GM23338 (cell line): Measurements from ENCODE around the gene SORT1. TPM values are rescaled to one million over a fixed set of nuclear protein-coding genes. Genes with fewer than 3 reads are reported as not detected.

Experiments
- ATAC-seq: fragments of 200-7000 bp; cut with Tn5 transposase; 3 replicates; pipeline ENCODE4 v1.9.1; 2020
- DNase-seq: peaks from one replicate; pipeline ENCODE4 v3.0.0-alpha.2; 2015; ENCODE audit warnings: low spot score
- H2AFZ ChIP-seq: fragments of 200-600 bp; sonication (generic); 2 replicates; pipeline ENCODE4 v1.8.0; 2016; ENCODE audit warnings: antibody characterized with exemption, mild to moderate bottlenecking, moderate library complexity
- H3F3A ChIP-seq: fragments of 200-600 bp; sonication (generic); replicated peaks from 2 replicates; pipeline ENCODE4 v1.8.0; 2017; ENCODE audit warnings: antibody characterized with exemption, mixed run types, low read depth
- H3K27ac ChIP-seq: fragments of 200-600 bp; sonication (generic); 2 replicates; pipeline ENCODE4 v1.6.1; 2016; ENCODE audit warnings: low read depth
- H3K27me3 ChIP-seq: fragments of 200-600 bp; sonication (generic); 2 replicates; pipeline ENCODE4 v1.8.0; 2016; ENCODE audit warnings: mild to moderate bottlenecking, mixed run types, moderate library complexity; ENCODE audit not compliant: insufficient read depth
- H3K36me3 ChIP-seq: fragments of 200-600 bp; sonication (generic); 2 replicates; pipeline ENCODE4 v1.8.0; 2016; ENCODE audit warnings: mild to moderate bottlenecking; ENCODE audit not compliant: insufficient read depth
- H3K4me1 ChIP-seq: fragments of 200-600 bp; sonication (generic); 2 replicates; pipeline ENCODE4 v1.8.0; 2016; ENCODE audit warnings: mild to moderate bottlenecking, moderate library complexity; ENCODE audit not compliant: insufficient read depth
- H3K4me2 ChIP-seq: fragments of 200-600 bp; sonication (generic); 2 replicates; pipeline ENCODE4 v1.7.1; 2017; ENCODE audit warnings: mixed run types
- H3K4me3 ChIP-seq: fragments of 200-600 bp; sonication (generic); 2 replicates; pipeline ENCODE4 v1.6.1; 2016; ENCODE audit warnings: mixed run types
- H3K79me2 ChIP-seq: fragments of 200-600 bp; sonication (generic); replicated peaks from 2 replicates; pipeline ENCODE4 v1.8.0; 2017; ENCODE audit warnings: mild to moderate bottlenecking; ENCODE audit not compliant: insufficient read depth
- H3K9me2 ChIP-seq: fragments of 200-600 bp; sonication (generic); 2 replicates; pipeline ENCODE4 v1.8.0; 2017; ENCODE audit not compliant: insufficient read depth
- H4K20me1 ChIP-seq: fragments of 200-600 bp; sonication (generic); replicated peaks from 2 replicates; pipeline ENCODE4 v1.8.0; 2017; ENCODE audit warnings: mild to moderate bottlenecking; ENCODE audit not compliant: insufficient read depth
- H3K27ac Mint-ChIP-seq: 2 replicates; pipeline ENCODE4 v1.8.0; 2020; ENCODE audit warnings: inconsistent platforms, mild to moderate bottlenecking, moderate library complexity, mixed read lengths
- H3K27me3 Mint-ChIP-seq: 3 replicates; pipeline ENCODE4 v1.8.0; 2022; ENCODE audit warnings: low read depth, mild to moderate bottlenecking, moderate library complexity, mixed read lengths, inconsistent platforms; ENCODE audit not compliant: insufficient read depth, poor library complexity
- H3K36me3 Mint-ChIP-seq: 3 replicates; pipeline ENCODE4 v1.8.0; 2021; ENCODE audit warnings: low read depth, mild to moderate bottlenecking, inconsistent platforms, moderate library complexity, mixed read lengths
- H3K4me1 Mint-ChIP-seq: 3 replicates; pipeline ENCODE4 v1.8.0; 2020; ENCODE audit warnings: mild to moderate bottlenecking, inconsistent platforms, mixed read lengths
- H3K4me3 Mint-ChIP-seq: 3 replicates; pipeline ENCODE4 v1.8.0; 2021; ENCODE audit warnings: moderate library complexity, mild to moderate bottlenecking, inconsistent platforms, mixed read lengths
- H3K9me3 Mint-ChIP-seq: 3 replicates; pipeline ENCODE4 v1.8.0; 2020; ENCODE audit warnings: moderate library complexity, mild to moderate bottlenecking, inconsistent platforms, mixed read lengths
- CREB1 ChIP-seq: fragments of 250-450 bp; sonication (Bioruptor Pico); IDR thresholded peaks from 2 replicates; pipeline ENCODE4 v1.5.0; 2020; ENCODE audit warnings: low read depth, mild to moderate bottlenecking, moderate library complexity
- CTCF ChIP-seq, 2 experiments: fragments of 200-600 bp in 1 of 2; sonication (generic) in 1 of 2; conservative IDR thresholded peaks; 2 replicates each; pipeline versions ENCODE4 v1.5.1 to v1.6.1; 2016 to 2017; ENCODE audit warnings: antibody characterized with exemption in 2 of 2, low read depth in 2 of 2, mild to moderate bottlenecking in 2 of 2, moderate library complexity in 1 of 2
- EZH2 ChIP-seq: fragments of 200-600 bp; sonication (generic); IDR thresholded peaks from one replicate; pipeline ENCODE4 v1.8.0; 2017; ENCODE audit warnings: antibody characterized with exemption, mild to moderate bottlenecking, low read depth; ENCODE audit not compliant: unreplicated experiment
- EZH2phosphoT487 ChIP-seq: fragments of 200-600 bp; sonication (generic); IDR thresholded peaks from one replicate; pipeline ENCODE4 v1.8.1; 2018; ENCODE audit warnings: antibody characterized with exemption; ENCODE audit not compliant: unreplicated experiment
- JUNB ChIP-seq: IDR thresholded peaks from one replicate; pipeline ENCODE4 v1.6.1; 2016; ENCODE audit warnings: antibody characterized with exemption; ENCODE audit not compliant: unreplicated experiment
- NANOG ChIP-seq: IDR thresholded peaks from 2 replicates; pipeline ENCODE4 v1.6.1; 2016; ENCODE audit warnings: antibody characterized with exemption, borderline replicate concordance
- POLR2AphosphoS5 ChIP-seq: IDR thresholded peaks from 2 replicates; pipeline ENCODE4 v1.6.1; 2016; ENCODE audit warnings: antibody characterized with exemption, low read depth
- REST ChIP-seq: IDR thresholded peaks from one replicate; pipeline ENCODE4 v1.6.1; 2018; ENCODE audit warnings: antibody characterized with exemption; ENCODE audit not compliant: unreplicated experiment
- STAT1 ChIP-seq: IDR thresholded peaks from one replicate; pipeline ENCODE4 v1.6.1; 2016; ENCODE audit warnings: antibody characterized with exemption; ENCODE audit not compliant: unreplicated experiment
- ZNF114 ChIP-seq: fragments of 250-450 bp; sonication (Bioruptor Pico); IDR thresholded peaks from 2 replicates; pipeline ENCODE4 v1.5.0; 2020; ENCODE audit warnings: mild to moderate bottlenecking, moderate library complexity
- polyA plus RNA-seq: library from polyadenylated mRNA; unstranded; fragments of >200 nt; fragmentation: Nextera tagmentation; extraction: Ambion mirVana; gene quantifications from 2 replicates; pipeline ENCODE4 v1.2.1, GENCODE V29; 2016
- total RNA-seq: library from RNA; depleted of rRNA; stranded (reverse); fragments of >200 nt; shearing (Covaris generic); gene quantifications from 2 replicates; pipeline ENCODE4 v1.2.3, GENCODE V29; 2014
- TF ChIP-seq, protein P1 (sequence below): fragments of 250-450 bp; sonication (Bioruptor Pico); IDR thresholded peaks from 2 replicates; pipeline ENCODE4 v1.5.0; 2020; ENCODE audit warnings: mild to moderate bottlenecking, moderate library complexity
- TF ChIP-seq, protein P2 (sequence below): IDR thresholded peaks from 2 replicates; pipeline ENCODE4 v1.6.1; 2016; ENCODE audit warnings: antibody characterized with exemption

The SORT1 gene
- total and polyA plus RNA-seq, 2 experiments from 2014 or later = 10.9 to 55.4 TPM

DNA sequence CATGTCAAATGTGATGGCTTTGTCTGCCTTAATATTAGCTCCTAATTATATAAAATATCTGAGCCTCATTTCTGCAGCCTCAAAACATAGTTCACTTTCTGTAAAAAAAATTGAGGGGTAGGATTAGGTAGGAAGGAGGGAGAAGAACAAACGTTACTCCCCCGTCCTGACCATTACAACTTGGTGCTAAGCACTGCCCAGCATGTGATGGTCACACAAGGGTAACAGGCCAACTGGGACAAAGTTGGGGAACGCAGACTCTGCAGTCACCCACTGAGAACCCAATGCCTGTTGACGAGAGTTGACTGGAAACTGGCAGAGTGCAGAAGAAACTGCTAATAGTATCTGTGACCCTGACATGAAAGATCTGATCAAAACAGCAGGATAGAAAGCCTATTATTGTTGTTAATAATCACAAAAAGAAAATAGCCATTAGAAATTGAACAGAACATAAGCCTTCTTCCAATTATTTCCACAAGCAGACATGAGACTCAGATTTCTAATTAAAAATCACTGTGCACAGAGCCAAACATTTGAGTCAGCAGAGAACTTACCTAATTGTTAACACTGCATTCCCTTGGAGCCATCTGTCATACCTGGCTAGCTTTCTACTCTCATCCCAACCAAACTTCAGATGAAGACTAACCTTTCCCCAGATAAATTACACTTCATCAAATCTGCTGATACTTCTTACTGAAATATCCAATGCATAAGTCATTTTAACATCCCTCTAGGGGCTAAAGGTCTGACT, 5.5 kb downstream of the SORT1 start (continued):
- TF ChIP-seq, protein P1, sequence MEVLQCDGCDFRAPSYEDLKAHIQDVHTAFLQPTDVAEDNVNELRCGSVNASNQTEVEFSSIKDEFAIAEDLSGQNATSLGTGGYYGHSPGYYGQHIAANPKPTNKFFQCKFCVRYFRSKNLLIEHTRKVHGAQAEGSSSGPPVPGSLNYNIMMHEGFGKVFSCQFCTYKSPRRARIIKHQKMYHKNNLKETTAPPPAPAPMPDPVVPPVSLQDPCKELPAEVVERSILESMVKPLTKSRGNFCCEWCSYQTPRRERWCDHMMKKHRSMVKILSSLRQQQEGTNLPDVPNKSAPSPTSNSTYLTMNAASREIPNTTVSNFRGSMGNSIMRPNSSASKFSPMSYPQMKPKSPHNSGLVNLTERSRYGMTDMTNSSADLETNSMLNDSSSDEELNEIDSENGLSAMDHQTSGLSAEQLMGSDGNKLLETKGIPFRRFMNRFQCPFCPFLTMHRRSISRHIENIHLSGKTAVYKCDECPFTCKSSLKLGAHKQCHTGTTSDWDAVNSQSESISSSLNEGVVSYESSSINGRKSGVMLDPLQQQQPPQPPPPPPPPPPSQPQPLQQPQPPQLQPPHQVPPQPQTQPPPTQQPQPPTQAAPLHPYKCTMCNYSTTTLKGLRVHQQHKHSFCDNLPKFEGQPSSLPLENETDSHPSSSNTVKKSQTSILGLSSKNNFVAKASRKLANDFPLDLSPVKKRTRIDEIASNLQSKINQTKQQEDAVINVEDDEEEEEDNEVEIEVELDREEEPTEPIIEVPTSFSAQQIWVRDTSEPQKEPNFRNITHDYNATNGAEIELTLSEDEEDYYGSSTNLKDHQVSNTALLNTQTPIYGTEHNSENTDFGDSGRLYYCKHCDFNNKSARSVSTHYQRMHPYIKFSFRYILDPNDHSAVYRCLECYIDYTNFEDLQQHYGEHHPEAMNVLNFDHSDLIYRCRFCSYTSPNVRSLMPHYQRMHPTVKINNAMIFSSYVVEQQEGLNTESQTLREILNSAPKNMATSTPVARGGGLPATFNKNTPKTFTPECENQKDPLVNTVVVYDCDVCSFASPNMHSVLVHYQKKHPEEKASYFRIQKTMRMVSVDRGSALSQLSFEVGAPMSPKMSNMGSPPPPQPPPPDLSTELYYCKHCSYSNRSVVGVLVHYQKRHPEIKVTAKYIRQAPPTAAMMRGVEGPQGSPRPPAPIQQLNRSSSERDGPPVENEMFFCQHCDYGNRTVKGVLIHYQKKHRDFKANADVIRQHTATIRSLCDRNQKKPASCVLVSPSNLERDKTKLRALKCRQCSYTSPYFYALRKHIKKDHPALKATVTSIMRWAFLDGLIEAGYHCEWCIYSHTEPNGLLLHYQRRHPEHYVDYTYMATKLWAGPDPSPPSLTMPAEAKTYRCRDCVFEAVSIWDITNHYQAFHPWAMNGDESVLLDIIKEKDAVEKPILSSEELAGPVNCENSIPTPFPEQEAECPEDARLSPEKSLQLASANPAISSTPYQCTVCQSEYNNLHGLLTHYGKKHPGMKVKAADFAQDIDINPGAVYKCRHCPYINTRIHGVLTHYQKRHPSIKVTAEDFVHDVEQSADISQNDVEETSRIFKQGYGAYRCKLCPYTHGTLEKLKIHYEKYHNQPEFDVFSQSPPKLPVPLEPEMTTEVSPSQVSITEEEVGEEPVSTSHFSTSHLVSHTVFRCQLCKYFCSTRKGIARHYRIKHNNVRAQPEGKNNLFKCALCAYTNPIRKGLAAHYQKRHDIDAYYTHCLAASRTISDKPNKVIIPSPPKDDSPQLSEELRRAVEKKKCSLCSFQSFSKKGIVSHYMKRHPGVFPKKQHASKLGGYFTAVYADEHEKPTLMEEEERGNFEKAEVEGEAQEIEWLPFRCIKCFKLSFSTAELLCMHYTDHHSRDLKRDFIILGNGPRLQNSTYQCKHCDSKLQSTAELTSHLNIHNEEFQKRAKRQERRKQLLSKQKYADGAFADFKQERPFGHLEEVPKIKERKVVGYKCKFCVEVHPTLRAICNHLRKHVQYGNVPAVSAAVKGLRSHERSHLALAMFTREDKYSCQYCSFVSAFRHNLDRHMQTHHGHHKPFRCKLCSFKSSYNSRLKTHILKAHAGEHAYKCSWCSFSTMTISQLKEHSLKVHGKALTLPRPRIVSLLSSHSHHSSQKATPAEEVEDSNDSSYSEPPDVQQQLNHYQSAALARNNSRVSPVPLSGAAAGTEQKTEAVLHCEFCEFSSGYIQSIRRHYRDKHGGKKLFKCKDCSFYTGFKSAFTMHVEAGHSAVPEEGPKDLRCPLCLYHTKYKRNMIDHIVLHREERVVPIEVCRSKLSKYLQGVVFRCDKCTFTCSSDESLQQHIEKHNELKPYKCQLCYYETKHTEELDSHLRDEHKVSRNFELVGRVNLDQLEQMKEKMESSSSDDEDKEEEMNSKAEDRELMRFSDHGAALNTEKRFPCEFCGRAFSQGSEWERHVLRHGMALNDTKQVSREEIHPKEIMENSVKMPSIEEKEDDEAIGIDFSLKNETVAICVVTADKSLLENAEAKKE (CRISPR knock-in tag) = no peak
- TF ChIP-seq POLR2AphosphoS5 (no peak), EZH2 (no peak), ZNF114 (CRISPR knock-in tag) (no peak), JUNB (no peak), NANOG (no peak), STAT1 (no peak), EZH2phosphoT487 (no peak)

DNA sequence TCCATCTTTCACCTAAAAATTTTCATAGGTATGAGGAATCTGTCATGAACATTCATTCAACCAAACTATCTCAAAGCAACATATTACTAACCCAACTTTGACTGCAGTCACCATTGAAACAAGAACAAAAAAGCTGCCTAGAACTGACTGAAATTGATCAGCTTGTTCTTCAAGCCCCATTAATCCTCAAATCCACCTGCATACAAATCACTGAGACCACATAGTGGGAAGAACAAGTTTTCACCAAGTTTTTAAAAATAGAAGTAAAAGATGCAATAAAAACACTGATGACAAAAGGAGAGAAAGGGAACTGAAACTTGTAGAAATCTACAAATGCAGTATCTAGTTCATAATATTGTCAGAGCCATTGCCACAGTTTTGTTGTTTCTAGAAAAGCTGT, 6.1 kb downstream of the SORT1 start:
- DNase-seq (no peak), ATAC-seq (no peak)
- no peak overlapping the region for H2AFZ ChIP-seq
- no peaks in the 10 kb centered on the region for H3K9me2 ChIP-seq
- no peak overlapping the region for H3K4me3 ChIP-seq
- H3F3A ChIP-seq = no peaks in the 10 kb centered on the region
- no peak overlapping the region for H3K4me2 ChIP-seq
- Mint-ChIP-seq H3K36me3 (no peaks in the 10 kb centered on the region), H3K4me3 (no peak overlapping the region), H3K4me1 (peaks cover 40% of the 10 kb centered on the region), H3K27ac (0 out of 2 replicates have a peak overlapping the region, but pooled peaks have one; percentile 1), H3K27me3 (peaks cover 3% of the 10 kb centered on the region), H3K9me3 (no peaks in the 10 kb centered on the region)
- H3K27ac ChIP-seq = no peak overlapping the region
- H3K79me2 ChIP-seq = peaks cover 98% of the 10 kb centered on the region
- no peaks in the 10 kb centered on the region for H3K27me3 ChIP-seq
- peaks cover 21% of the 10 kb centered on the region for H4K20me1 ChIP-seq
- H3K4me1 ChIP-seq = peaks cover 23% of the 10 kb centered on the region
- H3K36me3 ChIP-seq = no peaks in the 10 kb centered on the region
- TF ChIP-seq CTCF (conservative IDR thresholded peaks at IDR 0.05; ENCODE audit: low read depth in 2 of 2) = no peak
- TF ChIP-seq, protein P2, sequence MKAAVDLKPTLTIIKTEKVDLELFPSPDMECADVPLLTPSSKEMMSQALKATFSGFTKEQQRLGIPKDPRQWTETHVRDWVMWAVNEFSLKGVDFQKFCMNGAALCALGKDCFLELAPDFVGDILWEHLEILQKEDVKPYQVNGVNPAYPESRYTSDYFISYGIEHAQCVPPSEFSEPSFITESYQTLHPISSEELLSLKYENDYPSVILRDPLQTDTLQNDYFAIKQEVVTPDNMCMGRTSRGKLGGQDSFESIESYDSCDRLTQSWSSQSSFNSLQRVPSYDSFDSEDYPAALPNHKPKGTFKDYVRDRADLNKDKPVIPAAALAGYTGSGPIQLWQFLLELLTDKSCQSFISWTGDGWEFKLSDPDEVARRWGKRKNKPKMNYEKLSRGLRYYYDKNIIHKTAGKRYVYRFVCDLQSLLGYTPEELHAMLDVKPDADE = no peak
- no peak for TF ChIP-seq EZH2
- no peak for TF ChIP-seq NANOG
- TF ChIP-seq REST = no peak
- TF ChIP-seq POLR2AphosphoS5 = no peak
- no peak for TF ChIP-seq EZH2phosphoT487
- TF ChIP-seq ZNF114 (CRISPR knock-in tag) = no peak
- no peak for TF ChIP-seq CREB1 (CRISPR knock-in tag)
